Brain microvascular endothelial cell (primary cell): Measurements from ENCODE around the gene KLF16.

Source experiments
- DNase-seq: peaks from one replicate; pipeline ENCODE4 v3.0.0-alpha.2; 2020
- H3K27ac ChIP-seq: fragments of 250-450 bp; sonication (Bioruptor Pico); 2 replicates; pipeline ENCODE4 v1.5.1; 2020; ENCODE audit warnings: mild to moderate bottlenecking, moderate library complexity
- H3K27me3 ChIP-seq: fragments of 250-450 bp; sonication (Bioruptor Pico); replicated peaks from 2 replicates; pipeline ENCODE4 v1.5.1; 2020; ENCODE audit warnings: mild to moderate bottlenecking
- H3K36me3 ChIP-seq: fragments of 250-450 bp; sonication (Bioruptor Pico); replicated peaks from 2 replicates; pipeline ENCODE4 v1.5.1; 2020; ENCODE audit warnings: mild to moderate bottlenecking
- H3K4me3 ChIP-seq: 2 replicates; pipeline ENCODE4 v1.5.1; 2011; ENCODE audit warnings: low read depth, mild to moderate bottlenecking, control low read depth, low read length, moderate library complexity
- CTCF ChIP-seq: IDR thresholded peaks from 2 replicates; pipeline ENCODE4 v1.5.1; 2011; ENCODE audit warnings: low read depth, mild to moderate bottlenecking, moderate library complexity, low read length, control low read depth, inconsistent platforms; ENCODE audit errors: missing control alignments
- in situ Hi-C: cut with HindIII; loops from 2 replicates; pipeline ENCODE4 v1.10.0; 2017; ENCODE audit warnings: low sequenced_read_pairs, low pct_ligation_motif_present

Gene KLF16

DNA sequence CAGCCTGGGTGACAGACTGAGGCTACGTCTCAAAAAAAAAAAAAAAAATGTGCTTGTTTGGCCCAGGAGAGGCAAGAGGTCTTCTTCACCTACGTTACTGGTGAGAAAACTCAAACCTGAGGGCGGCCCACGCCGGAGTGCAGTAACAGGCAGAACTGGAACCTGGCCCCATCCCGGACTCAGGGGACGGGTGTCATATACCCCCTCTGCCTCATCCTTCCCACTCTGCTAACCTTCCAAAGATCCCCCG, 41.4 kb upstream of the KLF16 start:
- no peak for TF ChIP-seq CTCF
- Histone ChIP-seq H3K27ac (no peak overlapping the region), H3K4me3 (peak overlapping the region; percentile 9), H3K27me3 (no peaks in the 10 kb centered on the region), H3K36me3 (no peaks in the 10 kb centered on the region)
- DNase-seq = no peak
- in situ Hi-C loops = no loop called here

DNA sequence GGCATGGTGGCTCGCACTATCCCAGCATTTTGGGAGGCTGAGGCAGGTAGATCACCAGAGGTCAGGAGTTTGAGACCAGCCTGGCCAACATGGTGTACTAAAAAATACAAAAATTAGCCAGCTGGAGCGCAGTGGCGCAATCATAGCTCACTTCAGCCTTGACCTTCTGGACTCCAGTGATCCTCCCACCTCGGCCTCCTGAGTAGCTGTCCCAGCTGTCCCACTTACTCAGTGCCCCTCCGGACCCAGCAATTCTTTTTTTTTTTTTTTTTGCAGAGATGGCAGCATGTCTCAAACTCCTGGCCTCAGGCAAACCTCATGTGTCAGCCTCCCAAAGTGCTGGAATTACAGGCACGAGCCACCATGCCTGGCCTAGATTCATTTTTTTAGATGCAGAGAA, 39.5 kb upstream of the KLF16 start:
- H3K36me3 ChIP-seq = no peaks in the 10 kb centered on the region
- no peaks in the 10 kb centered on the region for H3K27me3 ChIP-seq
- no peak overlapping the region for H3K27ac ChIP-seq
- no peak for TF ChIP-seq CTCF
- in situ Hi-C loops = no loop called here
- H3K4me3 ChIP-seq = no peak overlapping the region
- DNase-seq = no peak

GRCh38 chr19:1901940-1902404, 38.6 kb upstream of the KLF16 start:
- in situ Hi-C loops = no loop called here
- no peak for DNase-seq
- no peak for TF ChIP-seq CTCF
- H3K27me3 ChIP-seq = no peaks in the 10 kb centered on the region
- no peaks in the 10 kb centered on the region for H3K36me3 ChIP-seq
- no peak overlapping the region for H3K4me3 ChIP-seq
- no peak overlapping the region for H3K27ac ChIP-seq

- no peaks in the 10 kb centered on the region for H3K36me3 ChIP-seq
- no peak overlapping the region for H3K4me3 ChIP-seq
- DNase-seq = no peak
- in situ Hi-C loops = no loop called here
- no peak for TF ChIP-seq CTCF
- H3K27me3 ChIP-seq = no peaks in the 10 kb centered on the region
- H3K27ac ChIP-seq = no peak overlapping the region
Observed at GRCh38 chr19:1896508-1896907, 33.1 kb upstream of the KLF16 start.

DNA sequence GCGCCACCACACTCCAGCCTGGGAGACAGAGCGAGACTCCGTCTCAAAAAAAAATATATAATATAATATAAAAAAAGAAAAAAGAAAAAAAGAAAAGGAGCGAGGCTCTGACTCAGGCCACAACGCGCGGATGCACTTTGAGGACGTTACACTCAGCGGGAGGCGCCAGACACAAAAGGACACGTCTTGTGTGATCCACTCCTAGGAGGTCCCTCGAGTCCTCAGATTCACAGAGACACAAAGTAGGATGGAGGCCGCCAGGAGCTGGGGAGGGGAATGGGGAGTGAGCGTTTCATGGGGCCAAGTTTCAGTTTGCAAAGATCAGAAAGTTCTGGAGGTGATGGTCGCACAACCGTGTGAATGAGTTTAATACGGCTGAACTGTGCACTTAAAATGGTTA, 30.4 kb upstream of the KLF16 start:
- Histone ChIP-seq H3K27ac (no peak overlapping the region), H3K36me3 (no peaks in the 10 kb centered on the region), H3K4me3 (no peak overlapping the region), H3K27me3 (no peaks in the 10 kb centered on the region)
- no peak for DNase-seq
- TF ChIP-seq CTCF = no peak
- in situ Hi-C loops = no loop called here

DNA sequence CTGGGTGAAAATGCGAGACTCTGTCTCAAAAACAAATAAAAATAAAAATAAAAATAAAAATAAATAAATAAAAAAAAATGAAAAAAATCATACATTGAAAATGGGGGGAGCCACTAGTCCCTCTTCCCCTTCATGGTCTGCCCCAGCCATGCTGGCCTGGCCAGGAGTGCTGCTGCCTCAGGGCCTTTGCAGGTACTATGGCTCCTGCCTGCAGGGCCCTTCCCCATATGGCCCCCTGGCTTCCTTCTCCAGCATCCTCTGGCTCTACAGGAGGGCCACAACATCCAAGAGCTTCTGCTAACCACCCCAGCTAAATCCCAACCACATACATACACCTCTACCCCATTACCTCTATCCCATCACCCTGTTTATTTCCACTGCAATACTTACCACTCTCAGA, 26.5 kb upstream of the KLF16 start:
- in situ Hi-C loops = no loop called here
- TF ChIP-seq CTCF = no peak
- H3K4me3 ChIP-seq = no peak overlapping the region

More for the DNA sequence above, 26.5 kb upstream of the KLF16 start:
- DNase-seq = no peak
- no peaks in the 10 kb centered on the region for H3K27me3 ChIP-seq
- no peak overlapping the region for H3K27ac ChIP-seq
- no peaks in the 10 kb centered on the region for H3K36me3 ChIP-seq
